Stimulated activated CD4-positive, alpha-beta T cell treated with anti-CD3 and anti-CD28 coated beads, TNF-alpha, amount 100 ng/mL, for 4 hours (primary cell): Measurements from ENCODE around the gene RNF180.
"Not testable (repeated sequence)": the region's sequence is repeated elsewhere in the genome, so short reads cannot be mapped to it uniquely, and the experiment has no call there.

ENCODE experiments used
- DNase-seq, 3 experiments: peaks; one replicate each; pipeline ENCODE4 v3.0.0-alpha.2; 2020; ENCODE audit warnings: low read depth in 3 of 3

Gene RNF180

DNA sequence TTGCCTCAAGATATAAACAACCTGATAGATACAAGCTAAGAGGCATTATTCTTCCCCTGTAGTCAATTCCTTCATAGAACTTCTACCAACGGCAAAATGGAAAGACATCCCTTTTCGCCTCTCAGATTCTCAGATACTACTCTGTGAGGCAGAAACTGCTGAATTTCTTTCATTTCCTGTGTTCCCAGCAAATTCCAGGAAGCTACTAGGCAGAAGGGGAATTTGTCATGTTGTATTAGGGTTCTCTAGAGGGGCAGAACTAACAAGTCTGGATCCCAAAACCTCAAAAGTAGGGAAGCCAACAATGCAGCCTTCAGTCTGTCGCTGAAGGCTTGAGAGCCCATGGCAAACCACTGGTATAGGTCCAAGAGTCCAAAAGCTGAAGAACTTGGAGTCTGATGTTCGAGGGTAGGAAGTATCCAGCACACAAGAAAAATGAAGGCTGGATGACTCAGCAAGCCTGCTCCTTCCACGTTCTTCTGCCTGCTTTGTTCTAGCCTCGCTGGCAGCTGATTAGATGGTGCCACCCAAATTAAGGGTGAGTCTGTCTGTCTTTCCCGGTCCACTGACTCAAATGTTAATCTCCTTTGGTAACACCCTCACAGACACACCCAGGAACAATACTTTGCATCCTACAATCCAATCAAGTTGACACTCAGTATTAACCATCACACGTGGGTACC is 15.2 kb downstream of the RNF180 start:
- DNase-seq: no peak

- DNase-seq: no peak
These were observed 15.8 kb downstream of the RNF180 start for GRCh38 chr5:64181440-64181839.

- no peak for DNase-seq
These were observed 18.3 kb downstream of the RNF180 start for GRCh38 chr5:64183956-64184355.

GRCh38 chr5:64184832-64185231 is 19.2 kb downstream of the RNF180 start:
- no peak for DNase-seq

GRCh38 chr5:64188776-64189175 is 23.1 kb downstream of the RNF180 start:
- no peak for DNase-seq

- no peak for DNase-seq
These were observed 25.1 kb downstream of the RNF180 start for GRCh38 chr5:64190562-64191306.

GRCh38 chr5:64195981-64196380 is 30.3 kb downstream of the RNF180 start:
- DNase-seq: no peak

GRCh38 chr5:64199425-64199824 is 33.8 kb downstream of the RNF180 start:
- no peak for DNase-seq

DNA sequence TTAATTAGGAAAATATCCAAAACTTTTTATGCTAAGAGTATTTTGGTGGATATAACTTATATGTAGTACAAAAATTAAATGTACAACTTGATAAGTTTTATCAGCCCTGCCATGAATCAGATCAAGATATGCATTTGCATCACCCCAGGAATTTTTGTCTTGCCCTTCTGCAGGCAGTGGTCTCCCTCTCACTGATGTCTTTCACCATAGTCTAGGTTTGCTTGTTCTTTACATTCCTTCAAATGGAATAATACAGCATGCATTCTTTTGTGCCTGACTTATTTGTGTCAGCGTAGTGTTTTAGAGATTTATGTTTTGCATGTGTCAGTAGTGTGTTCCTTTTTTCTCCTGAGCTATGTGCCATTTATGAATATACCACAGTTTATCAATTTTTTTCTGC is 36.4 kb downstream of the RNF180 start:
- DNase-seq: no peak

GRCh38 chr5:64206653-64207052 is 41.0 kb downstream of the RNF180 start:
- DNase-seq: no peak

DNA sequence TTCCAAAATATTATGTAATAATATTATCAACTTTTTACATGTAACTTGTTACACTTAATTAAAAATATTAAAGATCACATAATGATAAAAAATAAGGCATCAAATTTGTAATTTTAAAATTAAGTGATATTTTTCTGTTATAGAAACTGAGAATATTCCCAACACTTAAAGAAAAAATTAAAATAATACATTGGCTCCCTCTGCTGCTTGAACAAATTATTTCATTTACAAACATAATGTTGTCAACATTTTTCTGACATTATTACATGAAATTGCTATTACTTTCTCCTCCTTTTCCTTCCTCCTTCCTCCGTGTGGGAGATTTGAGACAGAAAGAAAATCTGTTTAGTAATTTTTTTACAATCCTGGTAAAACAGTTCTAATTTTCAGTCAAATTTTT is 42.3 kb downstream of the RNF180 start:
- DNase-seq: no peak

DNA sequence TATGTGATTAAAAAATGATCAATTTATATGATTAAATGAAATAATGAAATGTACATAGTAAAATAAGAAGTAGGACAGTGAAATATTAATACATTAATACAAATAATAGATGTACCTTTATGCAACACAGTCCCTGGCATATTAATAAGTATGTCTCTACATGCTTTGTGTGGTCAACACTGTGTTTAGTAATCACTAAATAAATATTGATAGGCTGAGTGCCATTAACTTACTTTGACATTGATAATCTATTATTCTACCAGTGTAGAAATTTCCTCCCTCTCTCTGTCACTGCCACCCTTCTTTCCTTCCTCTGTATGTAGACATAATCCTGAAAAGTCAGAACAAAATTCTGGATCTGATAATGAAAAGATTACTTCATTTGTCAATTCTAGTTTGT is 43.7 kb downstream of the RNF180 start:
- DNase-seq: no peak

- no peak for DNase-seq
These were observed 45.2 kb downstream of the RNF180 start for GRCh38 chr5:64210866-64211265.

DNA sequence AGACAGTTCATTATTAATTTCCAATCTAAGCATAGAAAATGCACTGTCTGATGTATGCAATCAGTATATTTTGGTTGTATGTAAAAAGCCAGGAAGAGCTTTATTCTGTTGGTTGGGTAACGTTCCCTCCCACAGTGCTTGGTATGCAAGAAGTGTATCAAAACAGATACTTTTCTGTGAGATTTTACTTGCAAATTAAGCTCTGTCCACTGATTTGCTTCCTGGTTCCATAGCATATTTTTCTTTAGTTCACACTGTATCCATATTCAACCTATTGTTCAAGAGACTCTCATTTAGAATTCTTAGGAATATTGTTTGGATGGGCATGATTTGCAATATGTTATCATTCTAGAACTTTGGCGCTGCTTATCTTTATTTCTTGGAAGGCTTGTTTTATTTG is 47.4 kb downstream of the RNF180 start:
- DNase-seq: no peak

DNA sequence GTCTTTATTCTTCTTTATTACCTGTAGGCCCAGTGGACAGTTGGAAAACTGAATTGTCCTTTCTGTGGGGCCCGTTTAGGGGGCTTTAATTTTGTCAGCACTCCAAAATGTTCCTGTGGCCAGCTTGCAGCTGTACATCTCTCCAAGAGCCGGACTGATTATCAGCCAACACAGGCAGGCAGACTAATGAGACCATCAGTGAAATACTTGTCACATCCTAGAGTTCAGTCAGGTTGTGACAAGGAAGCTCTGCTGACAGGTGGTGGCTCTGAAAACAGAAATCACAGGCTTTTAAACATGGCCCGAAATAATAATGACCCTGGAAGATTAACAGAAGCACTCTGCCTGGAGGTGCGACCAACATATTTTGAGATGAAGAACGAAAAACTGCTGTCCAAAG is 47.9 kb downstream of the RNF180 start:
- DNase-seq: no peak

- no peak for DNase-seq
These were observed 48.5 kb downstream of the RNF180 start for GRCh38 chr5:64214132-64214531.

GRCh38 chr5:64221911-64222310 is 56.3 kb downstream of the RNF180 start:
- DNase-seq: no peak

DNA sequence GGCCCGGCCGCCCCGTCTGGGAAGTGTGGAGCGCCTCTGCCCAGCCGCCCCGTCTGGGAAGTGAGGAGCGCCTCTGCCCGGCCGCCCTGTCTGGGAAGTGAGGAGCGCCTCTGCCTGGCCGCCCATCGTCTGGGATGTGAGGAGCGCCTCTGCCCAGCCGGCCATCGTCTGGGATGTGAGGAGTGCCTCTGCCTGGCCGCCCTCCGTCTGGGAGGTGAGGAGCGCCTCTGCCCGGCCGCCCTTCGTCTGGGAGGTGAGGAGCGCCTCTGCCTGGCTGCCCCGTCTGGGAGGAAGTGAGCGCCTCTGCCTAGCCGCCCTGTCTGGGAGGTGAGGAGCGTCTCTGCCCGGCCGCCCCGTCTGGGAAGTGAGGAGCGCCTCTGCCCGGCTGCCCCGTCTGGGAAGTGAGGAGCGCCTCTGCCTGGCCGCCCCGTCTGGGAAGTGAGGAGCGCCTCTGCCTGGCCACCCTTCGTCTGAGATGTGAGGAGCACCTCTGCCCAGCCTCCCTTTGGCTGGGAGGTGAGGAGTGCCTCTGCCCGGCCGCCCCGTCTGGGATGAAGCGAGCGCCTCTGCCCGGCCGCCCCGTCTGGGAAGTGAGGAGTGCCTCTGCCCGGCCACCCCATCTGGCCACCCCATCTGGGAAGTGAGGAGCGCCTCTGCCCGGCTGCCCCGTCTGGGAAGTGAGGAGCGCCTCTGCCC is 59.8 kb downstream of the RNF180 start:
- DNase-seq: not testable (repeated sequence)

- DNase-seq: not testable (repeated sequence)
These were observed 61.5 kb downstream of the RNF180 start for GRCh38 chr5:64227131-64227537.

DNA sequence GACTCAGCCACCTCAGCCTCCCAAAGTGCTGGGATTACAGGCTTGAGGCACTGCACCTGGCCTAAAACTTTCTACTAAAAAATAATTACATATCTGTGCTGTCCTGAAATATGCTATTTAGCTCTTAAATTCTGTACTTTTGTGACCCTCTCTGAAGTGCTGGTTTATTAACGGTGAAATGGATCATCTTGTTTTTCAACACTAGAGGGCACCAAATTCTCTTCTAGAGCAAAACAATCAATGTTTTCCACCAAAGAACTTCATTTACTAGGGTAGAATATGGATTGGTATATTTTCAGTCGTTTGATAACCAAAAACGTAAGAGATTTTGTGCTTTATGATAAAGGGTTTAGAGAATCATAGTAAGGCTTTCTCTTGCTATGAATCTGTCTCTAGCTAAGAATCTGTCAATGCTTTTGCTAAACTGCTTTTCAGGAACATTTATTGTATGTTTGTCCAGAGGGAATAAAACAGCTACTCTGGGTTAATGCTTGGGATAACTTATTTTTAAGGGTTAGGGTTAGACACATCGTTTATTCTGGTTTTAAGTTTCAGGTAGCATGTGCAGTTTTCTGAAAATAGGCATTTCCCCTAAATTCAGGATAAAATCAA is 63.6 kb downstream of the RNF180 start:
- DNase-seq: no peak

GRCh38 chr5:64260756-64261155 is 95.1 kb downstream of the RNF180 start:
- no peak for DNase-seq

- no peak for DNase-seq
These were observed 103.5 kb downstream of the RNF180 start for GRCh38 chr5:64269164-64269563.
